ENCODE results near the gene MSI2. TPM values are rescaled to one million over a fixed set of nuclear protein-coding genes. Genes with fewer than 3 reads are reported as not detected.

Gene MSI2
- total and polyA plus RNA-seq, 7 donors, result 12.6 to 25.8 (median 21.3) TPM

DNA sequence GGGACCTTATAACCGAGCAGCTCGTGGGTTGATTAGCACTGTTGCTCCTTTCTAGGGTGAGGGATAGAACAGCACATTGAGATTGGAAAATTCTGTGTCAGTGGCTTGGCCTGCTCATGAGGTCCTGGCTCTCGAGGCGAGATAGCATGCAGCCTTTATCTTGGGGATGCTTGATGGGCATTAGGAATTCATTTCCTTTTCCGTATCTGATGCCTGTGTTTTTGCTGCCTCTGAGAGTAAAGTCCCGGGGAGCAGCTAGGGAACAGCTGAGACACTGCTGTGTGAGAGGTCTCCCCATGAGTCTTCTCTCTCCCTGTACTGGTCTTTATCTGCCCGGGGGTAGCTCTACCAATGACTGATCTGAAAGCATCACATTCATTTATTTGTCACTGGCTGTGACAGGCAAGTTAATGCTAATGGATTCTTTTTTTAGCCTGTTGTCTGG, 14.5 kb downstream of the MSI2 start:
- WGBS, 2 donors, result 81 to 87% methylated on average over 7 of the region's 7 CpGs
- Histone ChIP-seq H3K4me3 (no peak overlapping the region), H3K4me1 (no peaks in the 10 kb centered on the region), H3K9me3 (no peaks in the 10 kb centered on the region), H3K27me3 (no peaks in the 10 kb centered on the region), H3K36me3 (peaks cover 0 to 50% (median 5%) of the 10 kb centered on the region in 4 donors), H3K27ac (no peak overlapping the region)
- DNase-seq, result no peak
- intact Hi-C loops (cut with DNase I), result no loop called here
- no peak for TF ChIP-seq POLR2AphosphoS5 (IDR thresholded peaks at IDR 0.05)
- no peak for TF ChIP-seq EP300 (IDR thresholded peaks at IDR 0.05)
- TF ChIP-seq POLR2A (IDR thresholded peaks at IDR 0.05), result no peak
- TF ChIP-seq, protein P1, sequence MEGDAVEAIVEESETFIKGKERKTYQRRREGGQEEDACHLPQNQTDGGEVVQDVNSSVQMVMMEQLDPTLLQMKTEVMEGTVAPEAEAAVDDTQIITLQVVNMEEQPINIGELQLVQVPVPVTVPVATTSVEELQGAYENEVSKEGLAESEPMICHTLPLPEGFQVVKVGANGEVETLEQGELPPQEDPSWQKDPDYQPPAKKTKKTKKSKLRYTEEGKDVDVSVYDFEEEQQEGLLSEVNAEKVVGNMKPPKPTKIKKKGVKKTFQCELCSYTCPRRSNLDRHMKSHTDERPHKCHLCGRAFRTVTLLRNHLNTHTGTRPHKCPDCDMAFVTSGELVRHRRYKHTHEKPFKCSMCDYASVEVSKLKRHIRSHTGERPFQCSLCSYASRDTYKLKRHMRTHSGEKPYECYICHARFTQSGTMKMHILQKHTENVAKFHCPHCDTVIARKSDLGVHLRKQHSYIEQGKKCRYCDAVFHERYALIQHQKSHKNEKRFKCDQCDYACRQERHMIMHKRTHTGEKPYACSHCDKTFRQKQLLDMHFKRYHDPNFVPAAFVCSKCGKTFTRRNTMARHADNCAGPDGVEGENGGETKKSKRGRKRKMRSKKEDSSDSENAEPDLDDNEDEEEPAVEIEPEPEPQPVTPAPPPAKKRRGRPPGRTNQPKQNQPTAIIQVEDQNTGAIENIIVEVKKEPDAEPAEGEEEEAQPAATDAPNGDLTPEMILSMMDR (IDR thresholded peaks at IDR 0.05), result no peak

GRCh38 chr17:57271821-57272220, 15.5 kb downstream of the MSI2 start:
- TF ChIP-seq POLR2AphosphoS5 (IDR thresholded peaks at IDR 0.05) (no peak), POLR2A (IDR thresholded peaks at IDR 0.05) (no peak), EP300 (IDR thresholded peaks at IDR 0.05) (no peak)
- TF ChIP-seq, protein P1 (IDR thresholded peaks at IDR 0.05), result no peak
- Histone ChIP-seq H3K9me3 (no peaks in the 10 kb centered on the region), H3K4me3 (no peak overlapping the region), H3K36me3 (peaks cover 0 to 47% (median 4%) of the 10 kb centered on the region in 4 donors), H3K4me1 (no peaks in the 10 kb centered on the region), H3K27me3 (no peaks in the 10 kb centered on the region), H3K27ac (no peak overlapping the region)
- intact Hi-C loops (cut with DNase I), result no loop called here
- 91 to 94% methylated on average over 6 of the region's 6 CpGs for WGBS, 2 donors
- DNase-seq, result no peak

DNA sequence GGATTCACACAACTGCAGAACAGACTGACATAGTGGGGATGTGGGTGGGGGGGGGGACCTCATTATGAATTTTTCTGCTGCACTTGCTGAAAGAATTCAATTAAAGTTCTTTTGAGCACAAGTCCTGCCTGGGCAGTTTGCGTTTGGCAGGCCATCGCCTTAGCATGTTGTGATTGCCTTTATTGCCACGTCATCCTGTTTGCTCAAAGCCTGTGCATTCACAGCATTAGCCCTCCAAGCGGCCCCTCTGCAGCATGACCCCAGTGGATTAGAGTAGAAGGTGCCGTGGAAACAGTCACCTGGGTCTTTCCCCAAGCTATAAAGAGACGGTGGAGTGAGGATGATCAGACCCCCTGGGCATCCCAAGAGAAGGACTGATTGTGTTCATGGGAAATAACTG, 17.2 kb downstream of the MSI2 start:
- no peaks in the 10 kb centered on the region for H3K9me3 ChIP-seq
- TF ChIP-seq EP300 (IDR thresholded peaks at IDR 0.05), result no peak
- TF ChIP-seq, protein P1 (IDR thresholded peaks at IDR 0.05), result no peak
- no peak for TF ChIP-seq POLR2A (IDR thresholded peaks at IDR 0.05)
- no peak for TF ChIP-seq POLR2AphosphoS5 (IDR thresholded peaks at IDR 0.05)
- peaks cover 0 to 31% (median 0%) of the 10 kb centered on the region in 4 donors for H3K36me3 ChIP-seq
- WGBS, 2 donors, result 94 to 98% methylated on average over 6 of the region's 6 CpGs
- no peak overlapping the region for H3K27ac ChIP-seq
- intact Hi-C loops (cut with DNase I), result no loop called here
- DNase-seq, result no peak
- H3K27me3 ChIP-seq, result no peaks in the 10 kb centered on the region
- H3K4me1 ChIP-seq, result no peaks in the 10 kb centered on the region
- H3K4me3 ChIP-seq, result no peak overlapping the region

DNA sequence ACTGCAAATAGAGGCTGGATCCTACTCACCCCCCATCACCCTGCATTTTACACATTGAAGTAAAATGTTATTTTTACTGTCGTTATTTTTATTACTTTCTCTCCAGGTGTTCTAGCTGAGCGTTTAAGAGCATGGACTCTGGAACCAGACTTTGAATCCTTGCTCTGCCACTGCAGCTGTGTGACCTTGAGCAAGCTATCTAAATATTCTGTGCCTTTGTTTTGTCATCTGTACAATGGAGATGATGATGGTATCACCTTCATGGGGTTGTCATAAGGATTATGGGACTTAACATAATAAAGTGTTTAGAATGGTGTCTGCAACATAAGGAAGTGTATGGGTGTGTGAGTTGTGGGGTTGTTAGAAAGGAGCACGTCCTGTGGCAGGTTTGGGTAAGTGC, 17.8 kb downstream of the MSI2 start:
- Histone ChIP-seq H3K9me3 (no peaks in the 10 kb centered on the region), H3K4me1 (no peaks in the 10 kb centered on the region), H3K27ac (no peak overlapping the region), H3K4me3 (no peak overlapping the region), H3K27me3 (no peaks in the 10 kb centered on the region), H3K36me3 (peaks cover 0 to 25% (median 0%) of the 10 kb centered on the region in 4 donors)
- DNase-seq, result no peak
- 50 to 81% methylated on average over 3 of the region's 3 CpGs for WGBS, 2 donors
- intact Hi-C loops (cut with DNase I), result no loop called here
- TF ChIP-seq EP300 (IDR thresholded peaks at IDR 0.05) (no peak), POLR2AphosphoS5 (IDR thresholded peaks at IDR 0.05) (no peak), POLR2A (IDR thresholded peaks at IDR 0.05) (no peak)
- TF ChIP-seq, protein P1 (IDR thresholded peaks at IDR 0.05), result no peak

Data from sigmoid colon (tissue), 7 donors.